ENCODE results near the gene SIRPG.
"Not testable (repeated sequence)": the region's sequence is repeated elsewhere in the genome, so short reads cannot be mapped to it uniquely, and the experiment has no call there.

SIRPG gene
- 20.7 to 33.2 (median 29.3) reads per million in 4 donors for total RNA-seq

DNA sequence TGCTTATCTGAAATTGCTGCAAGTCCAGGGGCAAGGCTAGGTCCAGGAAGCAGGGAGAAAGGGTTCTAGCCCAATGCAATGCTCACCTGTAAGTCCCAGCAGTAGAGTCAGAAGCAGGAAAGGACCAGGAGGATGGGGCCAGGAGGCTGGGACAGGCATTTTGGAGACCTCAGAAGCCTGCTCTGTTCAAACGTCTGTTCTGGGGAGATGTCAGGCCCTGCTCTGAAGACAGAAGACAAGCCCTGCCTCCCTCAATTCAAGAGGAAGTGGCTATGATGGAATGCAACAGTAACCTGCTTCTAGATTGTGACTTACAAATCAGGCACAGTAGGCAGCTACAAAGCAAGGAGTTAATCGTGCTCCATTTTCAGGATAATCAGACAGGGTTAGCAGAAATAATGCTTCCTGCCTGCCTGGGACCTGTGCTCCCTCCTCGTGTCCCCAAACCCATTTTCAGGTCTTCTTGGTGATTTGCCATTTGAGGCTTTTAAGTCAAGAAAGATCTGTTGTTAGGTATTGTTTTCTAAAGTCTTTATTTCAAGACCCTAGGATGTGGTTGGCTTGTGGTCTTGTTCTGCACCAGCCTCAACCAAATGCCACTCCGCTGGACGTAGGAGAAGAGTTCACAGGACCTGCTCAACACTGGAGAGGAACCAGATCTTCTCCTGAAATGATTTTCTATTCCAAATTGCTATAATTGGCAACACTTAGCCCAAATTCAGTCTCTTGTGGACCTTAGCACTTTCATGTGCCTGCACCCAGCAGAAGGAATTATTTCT is at the start of gene SIRPG:
Gene SIRPG, minus strand, starts transcription at position 224 of the 779 bp plus-strand sequence. Its CDS starts 65 bp downstream, at position 159.
- DNase-seq: peak in 1 of 5 donors; percentile 76

- DNase-seq: not testable (repeated sequence)
Measured at GRCh38 chr20:1706887-1707286, 49.3 kb upstream of the SIRPG start.

GRCh38 chr20:1706079-1706478 is 48.5 kb upstream of the SIRPG start:
- no peak for DNase-seq

GRCh38 chr20:1702855-1703254 is 45.3 kb upstream of the SIRPG start:
- DNase-seq: no peak

GRCh38 chr20:1702328-1702727 is 44.7 kb upstream of the SIRPG start:
- no peak for DNase-seq

DNA sequence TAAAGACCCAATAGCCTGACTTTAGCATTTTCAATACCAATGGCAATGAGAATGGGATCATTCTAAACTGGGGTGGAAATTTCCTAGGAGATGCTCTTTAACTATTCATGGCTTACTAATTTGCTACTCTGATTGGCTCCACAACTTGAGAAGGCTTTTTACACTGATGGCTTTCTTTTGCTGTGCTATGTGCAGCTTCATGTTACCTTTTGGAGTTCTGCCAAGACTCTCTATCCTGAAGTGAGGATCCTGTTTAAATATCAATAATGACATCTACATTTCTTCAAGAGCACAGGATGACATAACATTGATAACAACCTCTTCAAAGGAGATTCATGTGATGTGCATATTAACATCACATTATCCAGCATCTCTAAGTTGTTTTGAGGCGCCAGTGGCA is 43.4 kb upstream of the SIRPG start:
- no peak for DNase-seq

DNA sequence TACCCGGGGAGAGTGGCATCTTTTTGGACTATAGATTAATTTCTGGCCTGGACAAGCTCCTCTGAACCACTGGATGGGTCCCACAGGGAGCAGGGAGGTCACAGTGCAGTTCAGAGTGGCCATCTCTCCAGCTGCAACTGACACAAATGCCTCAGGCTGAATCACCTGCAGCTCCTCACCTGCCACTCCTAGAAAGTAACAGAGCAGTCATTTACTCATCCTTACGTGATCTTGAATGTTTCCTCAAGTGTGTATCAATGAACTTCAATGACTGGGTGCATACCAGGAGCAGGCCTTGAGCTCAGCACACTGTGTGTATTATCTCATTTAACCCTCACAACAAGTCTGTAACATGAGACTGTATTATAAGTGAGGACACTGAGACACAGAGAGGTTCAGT is 40.0 kb upstream of the SIRPG start:
- DNase-seq: no peak

GRCh38 chr20:1696521-1697209 is 39.1 kb upstream of the SIRPG start:
- no peak for DNase-seq

DNA sequence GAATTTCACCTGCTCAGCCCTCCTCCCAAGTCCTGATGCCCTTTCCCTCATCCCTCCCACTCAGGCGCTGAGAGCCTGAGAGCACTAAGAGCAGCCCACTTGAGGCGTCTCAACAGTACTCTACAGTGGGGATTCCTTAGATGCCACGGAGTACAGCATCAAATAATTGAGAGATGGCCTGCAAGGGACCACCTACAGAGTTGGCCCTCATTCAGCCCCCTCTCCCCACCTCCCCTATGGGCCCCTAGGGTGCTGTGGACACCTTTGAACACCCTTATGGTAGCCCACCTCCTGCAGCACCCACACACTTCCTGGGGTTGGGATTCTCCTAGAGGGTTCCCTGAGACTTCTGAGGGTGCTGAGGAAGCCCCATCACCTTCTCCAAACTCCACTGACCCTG is 37.1 kb upstream of the SIRPG start:
- DNase-seq: no peak

DNA sequence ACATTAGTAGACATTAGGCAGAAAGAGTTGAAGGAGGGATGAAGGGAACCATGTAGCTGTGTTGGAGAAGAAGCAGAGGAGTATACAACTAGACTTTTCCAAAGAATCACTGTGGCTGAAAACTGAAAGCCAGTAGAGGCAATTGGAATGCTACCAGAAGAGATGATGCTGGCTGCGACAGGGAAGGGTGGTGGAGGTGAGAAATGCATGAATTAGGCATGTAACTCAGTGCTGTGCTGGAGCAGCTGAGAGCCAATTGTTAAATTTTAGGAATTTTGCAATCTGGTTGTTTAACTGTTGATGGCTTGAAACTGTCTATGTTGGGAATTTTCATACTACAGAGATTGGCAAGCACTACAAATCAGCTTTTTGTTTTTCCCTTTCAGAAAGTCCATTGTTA is 35.8 kb upstream of the SIRPG start:
- DNase-seq: no peak

DNA sequence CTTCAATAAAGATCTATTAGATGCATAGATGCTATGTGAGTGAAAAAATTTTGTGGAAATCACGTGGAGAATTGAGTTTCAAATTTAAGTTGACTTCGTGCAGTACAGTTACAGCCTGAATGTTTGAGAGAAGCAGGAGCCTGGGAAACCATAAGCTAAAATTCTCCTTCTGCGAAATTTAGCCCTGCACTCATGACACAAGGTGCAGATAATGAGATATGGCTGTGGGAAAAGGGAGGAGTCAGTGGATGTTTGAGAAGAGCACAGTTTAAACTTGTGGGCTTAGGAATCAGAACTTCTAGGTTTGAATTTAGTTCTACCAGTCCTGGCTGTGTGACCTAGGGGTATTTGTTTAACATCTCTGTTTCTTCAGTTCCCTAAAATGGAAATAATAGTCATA is 32.1 kb upstream of the SIRPG start:
- no peak for DNase-seq

DNA sequence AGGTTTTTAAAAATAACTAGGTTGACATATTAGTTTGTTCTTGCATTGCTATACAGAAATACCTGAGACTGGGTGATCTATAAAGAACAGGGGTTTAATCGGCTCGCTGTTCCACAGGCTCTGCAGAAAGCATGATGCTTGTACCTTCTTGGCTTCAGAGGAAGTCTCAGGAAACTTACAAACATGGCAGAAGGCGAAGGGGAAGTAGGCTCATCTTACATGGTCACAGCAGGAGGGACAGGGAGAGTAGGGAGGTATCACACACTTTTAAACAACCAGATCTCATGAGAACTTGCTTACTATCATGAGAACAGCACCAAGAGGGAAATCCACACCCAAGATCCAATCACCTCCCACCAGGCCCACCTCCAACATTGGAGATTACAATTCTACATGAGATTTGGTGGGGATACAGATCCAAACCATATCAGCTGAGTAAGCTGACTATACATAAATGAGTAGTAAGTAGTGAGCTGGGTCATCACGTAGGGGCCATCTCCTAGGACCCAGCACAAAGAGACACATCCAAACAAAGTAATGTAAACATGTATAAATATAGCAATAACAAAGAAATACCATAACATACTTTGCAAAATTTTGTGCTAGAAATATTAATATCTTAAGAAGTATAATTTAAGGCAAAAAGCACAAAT is 31.4 kb upstream of the SIRPG start:
- no peak for DNase-seq

GRCh38 chr20:1687053-1687452 is 29.5 kb upstream of the SIRPG start:
- DNase-seq: no peak

DNA sequence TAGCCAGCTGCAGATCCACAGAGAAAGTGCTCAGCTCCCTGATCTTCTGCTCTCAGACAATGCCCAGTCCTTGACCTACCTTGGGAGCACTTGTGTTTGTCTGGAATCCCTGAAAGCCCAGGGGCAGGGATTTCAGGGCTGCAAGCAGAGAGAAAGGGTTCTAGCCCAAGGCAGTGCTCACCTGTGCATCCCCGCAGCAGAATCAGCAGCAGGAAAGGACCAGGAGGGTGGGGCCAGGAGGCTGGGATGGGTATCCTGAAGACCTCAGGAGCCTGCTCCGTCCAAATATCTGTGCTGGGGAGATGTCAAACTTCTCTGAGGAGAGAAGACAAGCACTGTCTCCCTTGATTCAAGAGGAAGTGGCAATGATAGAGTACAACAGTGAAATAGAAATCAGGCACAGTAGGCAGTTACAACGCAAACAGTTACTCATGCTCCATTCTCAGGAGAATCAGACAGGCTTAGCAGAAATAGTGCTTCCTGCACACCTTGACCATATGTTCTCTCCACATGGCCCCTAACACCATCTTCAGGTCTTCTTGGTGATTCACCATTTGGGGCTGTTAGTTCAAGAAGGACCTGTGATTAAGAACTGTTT is 28.7 kb upstream of the SIRPG start:
- peak in 1 of 5 donors; percentile 45 for DNase-seq

DNA sequence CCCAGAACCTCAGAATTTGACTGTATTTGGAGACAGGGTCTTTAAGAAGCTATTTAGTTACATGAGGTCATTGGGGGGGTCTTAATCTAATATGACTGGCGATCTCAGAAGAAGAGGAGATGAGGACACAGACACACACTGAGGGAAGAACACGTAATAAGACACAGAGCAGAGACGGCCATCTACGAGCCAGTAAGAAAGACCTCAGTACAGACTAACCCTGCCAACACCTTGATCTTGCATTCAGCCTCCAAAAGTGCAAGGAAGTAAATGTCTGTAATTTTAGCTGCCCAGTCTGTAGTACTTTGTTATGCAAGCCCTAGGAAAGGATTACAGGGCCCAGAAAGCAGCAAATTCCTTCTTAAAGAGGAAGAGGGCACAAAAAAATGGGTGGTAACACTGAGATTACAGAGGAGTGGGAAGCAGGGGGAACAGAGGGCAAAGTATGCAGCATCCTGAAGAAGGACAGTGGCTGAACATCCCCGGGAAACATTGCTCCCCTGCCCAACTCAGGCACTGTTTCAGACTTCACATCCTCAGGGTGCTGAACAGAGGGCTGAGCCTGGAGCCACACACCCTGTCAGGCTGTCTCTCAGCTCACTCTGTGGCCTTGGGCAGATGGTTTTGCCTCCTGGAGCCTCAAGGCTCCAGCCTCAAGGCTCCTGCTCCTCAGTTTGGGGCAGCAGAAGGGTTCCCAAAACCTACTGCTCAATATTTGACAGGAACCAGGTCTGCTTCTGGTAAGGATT is 27.9 kb upstream of the SIRPG start:
- no peak for DNase-seq

GRCh38 chr20:1684872-1685271 is 27.3 kb upstream of the SIRPG start:
- DNase-seq: no peak

DNA sequence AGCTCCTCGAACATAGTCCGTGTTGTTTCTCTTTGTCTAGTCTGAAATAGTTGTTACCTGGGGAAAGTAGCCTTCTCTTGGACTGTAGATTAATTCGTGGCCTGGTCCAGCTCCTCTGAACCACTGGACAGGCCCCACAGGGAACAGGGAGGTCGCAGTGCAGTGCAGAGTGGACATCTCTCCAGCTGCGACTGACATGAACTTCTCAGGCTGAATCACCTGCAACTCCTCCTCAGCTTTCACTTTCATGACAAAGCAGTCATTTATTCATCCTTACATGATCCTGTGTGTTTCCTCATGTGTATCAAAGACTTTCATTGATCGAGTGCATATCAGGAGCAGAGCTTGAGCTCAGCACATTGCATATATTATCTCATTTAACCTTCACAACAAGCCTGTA is 19.1 kb upstream of the SIRPG start:
- no peak for DNase-seq

DNA sequence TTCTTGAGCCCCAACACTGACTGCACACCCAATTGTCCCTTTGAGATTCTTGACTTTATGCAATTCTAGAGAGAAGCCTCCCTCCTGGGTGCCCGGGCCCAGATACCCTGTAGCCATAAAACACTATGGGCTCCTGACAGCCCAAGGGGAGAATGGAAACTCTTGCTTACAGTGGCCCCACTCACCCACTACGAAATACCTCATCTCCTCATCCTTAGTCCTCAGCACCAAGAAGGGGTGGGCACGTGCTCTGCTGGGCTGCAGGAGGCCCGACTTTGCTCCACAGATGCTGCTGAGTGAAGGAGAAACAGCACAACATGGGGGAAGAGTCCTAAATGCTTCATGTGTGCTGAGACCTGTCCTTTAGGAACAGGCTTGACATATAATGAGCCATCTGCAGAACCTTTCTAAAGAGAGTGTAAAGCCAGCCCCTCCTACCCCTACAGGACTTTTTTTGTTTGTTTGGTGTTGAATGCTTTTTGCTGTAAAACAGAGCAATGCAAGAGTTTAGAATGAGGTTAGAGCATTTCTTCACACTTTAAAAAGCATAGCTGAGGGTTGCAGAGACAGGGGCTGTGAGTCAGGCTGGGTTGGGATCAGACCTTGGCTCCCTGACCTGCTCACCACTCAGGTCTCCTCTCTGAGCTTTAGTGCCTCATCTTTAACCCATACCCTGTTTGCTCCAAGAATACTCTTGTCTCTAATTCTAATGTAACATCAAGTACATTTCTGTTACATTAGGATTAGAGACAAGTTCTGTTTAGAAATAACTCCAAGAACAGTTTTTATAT is 17.6 kb upstream of the SIRPG start:
- DNase-seq: no peak

DNA sequence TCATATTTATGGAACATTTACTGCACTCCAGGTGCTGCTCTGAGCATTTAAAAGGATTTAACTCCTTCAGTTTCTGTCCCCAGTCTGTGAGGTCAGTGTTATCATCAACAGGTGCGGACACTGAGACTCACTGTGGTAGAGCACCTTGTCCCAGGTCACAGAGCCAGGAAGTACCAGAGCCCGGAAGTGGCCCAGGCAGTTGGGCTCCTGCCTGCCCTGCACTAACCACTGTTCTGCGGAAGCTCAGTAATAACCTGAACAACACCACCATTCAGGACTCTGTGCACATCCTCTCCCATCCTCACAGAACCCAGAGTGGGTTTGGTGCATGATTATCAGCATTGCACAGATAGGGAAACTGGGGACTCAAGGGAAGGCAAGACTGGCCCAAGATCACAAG is 16.8 kb upstream of the SIRPG start:
- peak in 2 of 5 donors; percentile 15 to 88 for DNase-seq

GRCh38 chr20:1673424-1673823 is 15.8 kb upstream of the SIRPG start:
- DNase-seq: no peak

- no peak for DNase-seq
Measured at GRCh38 chr20:1672728-1673127, 15.1 kb upstream of the SIRPG start.

Data from T-helper 1 cell (primary cell).